GM19463 (cell line): ENCODE data around the gene GAL.

Source experiments
- ATAC-seq: cut with Tn5 transposase; IDR thresholded peaks from one replicate; pipeline ENCODE4 v1.9.1; 2021; ENCODE audit warnings: mild to moderate bottlenecking, moderate library complexity; ENCODE audit not compliant: unreplicated experiment

Gene GAL

DNA sequence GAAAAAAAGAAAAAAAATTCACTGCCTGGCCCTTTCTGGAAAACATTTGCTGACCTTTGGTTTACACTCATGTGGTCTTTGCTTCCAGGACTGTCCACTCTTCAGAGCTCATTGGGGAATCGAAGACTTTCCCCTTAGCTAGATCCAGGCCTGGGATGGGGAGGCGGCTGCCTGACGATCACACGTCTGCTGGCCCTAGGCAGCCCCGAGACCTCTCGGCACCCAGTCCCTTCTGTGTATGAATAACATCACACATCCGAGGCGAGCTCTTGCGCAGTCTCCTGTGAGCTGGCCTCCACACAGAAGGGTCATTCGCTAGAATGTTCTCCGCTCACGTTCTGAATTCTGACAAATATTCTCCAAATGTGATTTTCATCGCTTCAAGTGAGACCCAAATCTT lies 25.7 kb upstream of the GAL start:
- ATAC-seq: no peak

DNA sequence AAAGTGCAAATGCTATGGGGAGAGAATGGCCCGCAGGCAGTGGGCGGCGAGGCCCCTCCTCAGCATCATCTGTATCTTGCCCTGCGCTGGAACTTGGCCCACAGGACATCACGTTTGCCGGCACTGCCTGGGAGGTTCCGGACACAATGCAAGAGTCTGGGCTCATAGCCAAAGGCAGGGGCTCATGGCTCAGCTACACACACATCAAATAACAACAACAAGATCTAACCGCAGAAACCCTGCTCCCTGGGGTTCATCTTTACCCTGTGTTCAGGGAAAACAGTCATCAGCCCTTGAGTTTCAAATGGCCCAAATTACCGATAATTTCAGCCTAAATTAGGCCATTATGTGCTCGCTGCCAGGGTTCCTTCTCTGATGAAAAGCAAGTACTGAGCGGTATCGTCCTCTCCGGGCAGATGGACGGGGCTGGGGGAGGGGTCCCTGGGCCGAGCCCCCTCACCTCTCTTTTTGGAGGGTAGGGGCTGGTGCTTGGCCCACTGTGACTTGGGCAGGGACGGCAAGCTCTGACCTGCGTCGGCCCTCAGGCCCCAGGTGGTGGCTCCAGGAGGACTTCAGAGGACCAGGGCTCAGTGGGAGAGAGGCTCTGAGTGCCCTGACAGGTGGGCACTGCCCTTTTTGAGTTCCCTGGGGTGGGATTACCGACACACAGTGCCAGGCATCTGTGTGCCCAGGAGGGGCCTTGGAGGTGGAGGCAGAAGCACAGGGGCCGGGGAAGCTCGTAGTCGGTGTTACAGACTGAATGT lies 25.0 kb upstream of the GAL start:
- no peak for ATAC-seq

DNA sequence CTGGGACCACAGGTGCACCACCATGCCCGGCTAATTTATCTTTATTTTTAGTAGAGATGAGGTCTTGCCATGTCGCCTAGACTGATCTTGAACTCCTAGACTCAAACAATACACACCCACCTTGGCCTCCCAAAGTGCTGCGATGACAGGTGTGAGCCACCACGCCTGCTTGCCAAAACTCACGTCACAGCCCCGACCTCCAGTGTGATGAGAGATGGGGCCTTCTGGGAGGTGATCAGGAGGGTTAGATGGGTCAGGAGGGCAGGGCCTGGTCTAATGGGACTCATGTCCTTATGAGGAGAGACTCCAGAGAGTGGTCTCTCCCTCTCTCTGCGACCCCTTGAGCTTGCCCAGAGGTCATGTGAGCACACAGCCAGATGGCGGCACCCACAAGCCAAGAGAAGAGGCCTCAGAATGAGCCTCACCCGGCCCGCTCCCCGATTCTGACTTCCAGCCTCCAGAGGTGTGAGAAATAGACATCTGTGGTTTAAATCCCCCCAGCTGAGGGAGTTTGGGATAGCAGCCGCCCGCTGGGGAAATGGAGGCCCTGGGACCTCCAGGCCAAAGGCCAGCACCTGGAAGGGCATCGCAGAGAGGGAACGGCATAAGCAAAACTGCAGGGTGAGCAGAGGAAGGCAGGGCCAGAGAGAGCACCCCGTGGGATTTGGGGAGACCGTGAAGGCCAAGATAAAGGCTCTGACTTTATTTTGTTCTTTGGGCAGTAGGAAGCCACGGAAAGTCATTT lies 24.1 kb upstream of the GAL start:
- ATAC-seq: no peak

DNA sequence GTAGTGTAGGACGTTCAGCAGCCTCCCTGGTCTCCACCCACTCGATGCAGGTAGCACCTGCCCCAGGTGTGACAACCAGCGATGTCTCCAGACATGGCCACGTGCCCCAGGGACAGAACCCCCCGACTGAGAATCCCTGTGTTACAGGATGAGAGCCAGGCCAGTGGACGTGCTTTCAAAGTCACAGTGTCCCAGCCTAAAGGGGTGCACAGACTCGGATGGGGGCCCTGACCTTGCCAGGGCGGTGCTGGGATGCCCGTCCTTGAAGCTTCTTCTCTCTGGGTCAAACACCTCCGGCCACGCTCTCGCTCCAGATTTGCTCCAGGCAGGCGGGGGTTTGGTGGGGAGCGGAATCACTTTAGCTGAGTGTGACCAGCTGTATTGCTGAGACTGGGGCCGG lies 23.3 kb upstream of the GAL start:
- ATAC-seq: no peak

DNA sequence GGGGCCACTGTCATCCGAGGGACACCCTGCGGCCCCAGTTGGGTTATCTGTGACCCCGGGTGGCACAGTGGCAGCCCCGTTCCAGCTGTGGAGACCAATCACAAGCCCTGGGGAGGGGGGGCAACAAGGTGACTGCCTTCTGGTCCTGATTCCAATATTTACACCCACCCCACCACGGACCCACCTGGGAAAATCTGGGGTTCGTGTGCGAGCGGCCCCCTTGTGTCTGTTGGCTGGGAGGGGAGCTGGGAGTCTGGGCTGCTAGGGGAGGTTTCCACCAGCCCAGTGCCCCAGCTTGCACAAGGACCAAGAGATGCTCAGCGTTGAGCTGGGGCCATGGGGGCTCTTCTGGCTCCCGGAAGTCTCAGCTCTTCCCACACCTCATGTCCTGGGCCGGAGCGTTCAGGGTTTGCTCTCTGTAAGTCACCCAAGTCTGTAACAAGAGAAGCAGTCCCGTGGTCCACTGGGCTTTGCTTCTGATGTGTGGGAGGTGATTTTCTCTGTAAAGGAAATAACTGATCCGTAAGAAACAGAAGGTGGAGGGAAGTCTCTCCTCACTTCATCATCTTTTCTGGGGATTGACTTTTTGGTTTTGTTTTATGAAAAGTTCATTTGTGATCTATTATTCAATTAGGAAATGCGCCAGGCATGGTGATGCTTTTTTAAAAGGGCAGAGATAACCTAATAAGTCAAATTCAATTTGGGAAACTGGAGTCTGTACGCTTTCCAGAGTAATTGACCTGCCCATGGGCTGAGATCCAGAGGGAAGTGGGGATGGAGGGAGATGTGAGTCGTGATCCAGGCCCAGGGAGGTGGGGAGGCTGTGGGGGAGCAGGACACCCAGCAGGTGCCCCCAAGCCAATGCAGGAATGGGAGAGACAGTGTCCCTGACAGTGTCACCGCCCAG lies 22.4 kb upstream of the GAL start:
- ATAC-seq: no peak

DNA sequence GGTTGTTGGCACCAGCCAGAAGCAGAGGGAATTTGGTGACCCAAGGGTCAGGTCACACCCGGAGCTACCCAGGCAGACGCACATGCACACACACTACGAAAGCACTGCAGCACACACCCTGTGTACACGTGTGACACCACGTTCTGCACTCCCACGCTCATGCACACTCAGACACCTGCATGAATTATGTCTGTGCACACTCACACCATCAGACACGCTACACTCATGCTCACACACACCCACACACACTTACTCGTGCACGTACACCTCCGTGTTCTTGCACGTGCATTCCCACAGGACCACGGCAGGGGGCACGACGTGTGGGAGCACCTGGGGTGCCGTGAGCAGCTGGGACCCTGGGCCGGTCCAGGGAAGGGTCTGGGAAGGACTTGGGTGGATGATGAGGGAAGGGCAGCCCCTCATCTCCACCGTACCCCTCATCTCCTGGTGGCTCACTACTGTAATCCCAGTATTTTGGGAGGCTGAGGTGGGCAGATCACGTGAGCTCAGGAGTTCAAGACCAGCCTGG lies 20.8 kb upstream of the GAL start:
- no peak for ATAC-seq

DNA sequence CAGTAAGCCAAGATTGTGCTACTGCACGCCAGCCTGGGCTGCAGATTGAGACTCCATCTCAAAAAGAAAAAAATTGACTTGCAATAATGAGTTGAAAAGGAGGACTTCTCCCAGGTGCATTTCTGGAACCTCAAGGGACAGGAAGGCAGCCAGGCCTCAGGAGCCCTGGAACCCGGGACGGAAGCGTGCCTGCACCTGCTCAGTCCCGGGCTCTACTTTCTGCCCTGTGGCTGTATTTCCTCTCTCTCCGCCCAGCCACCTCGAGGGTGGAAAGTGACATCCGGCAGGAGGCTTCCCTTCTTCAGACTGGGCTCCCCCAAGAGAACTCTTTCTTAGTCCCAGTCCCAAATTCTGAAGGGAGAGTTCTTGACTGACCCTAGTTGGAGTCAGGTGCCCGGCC lies 20.2 kb upstream of the GAL start:
- no peak for ATAC-seq

DNA sequence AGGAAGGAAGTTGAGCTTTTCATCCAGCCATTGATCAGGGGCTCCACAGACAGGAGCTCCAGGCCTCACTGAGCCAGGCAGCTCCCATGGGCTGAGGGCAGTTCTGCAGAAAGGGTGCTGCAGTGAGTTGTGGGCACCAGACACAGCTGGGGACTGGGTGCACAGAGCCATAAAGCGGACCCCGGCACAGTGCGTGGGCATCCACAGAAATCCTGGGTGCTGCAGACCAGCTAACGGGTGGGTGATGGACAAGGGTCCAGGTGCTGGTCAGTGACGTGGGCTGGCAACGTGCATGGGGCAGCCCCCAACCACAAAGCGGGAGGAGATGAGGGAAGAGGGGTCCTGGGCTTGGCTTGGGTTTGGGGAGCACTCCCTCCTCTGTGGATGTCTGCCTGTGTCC lies 19.4 kb upstream of the GAL start:
- no peak for ATAC-seq

DNA sequence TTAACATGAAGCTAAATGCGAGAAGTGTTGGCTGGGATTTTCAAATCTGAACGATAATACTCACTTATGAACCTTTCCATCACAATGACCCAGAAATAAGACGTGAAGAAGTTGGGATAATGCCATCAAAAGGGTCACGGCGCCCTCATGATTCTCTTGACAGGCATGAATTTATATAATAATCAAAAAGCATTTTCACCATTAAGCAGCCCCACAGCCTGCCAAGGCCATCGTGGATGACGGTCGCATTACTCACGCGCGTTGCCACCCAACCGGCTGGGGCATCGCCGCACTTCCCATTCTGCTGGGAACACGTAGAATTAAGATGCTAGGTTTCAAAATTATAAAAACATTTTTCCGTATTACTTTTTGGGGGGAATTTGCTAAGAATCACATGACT lies 18.9 kb upstream of the GAL start:
- ATAC-seq: no peak

DNA sequence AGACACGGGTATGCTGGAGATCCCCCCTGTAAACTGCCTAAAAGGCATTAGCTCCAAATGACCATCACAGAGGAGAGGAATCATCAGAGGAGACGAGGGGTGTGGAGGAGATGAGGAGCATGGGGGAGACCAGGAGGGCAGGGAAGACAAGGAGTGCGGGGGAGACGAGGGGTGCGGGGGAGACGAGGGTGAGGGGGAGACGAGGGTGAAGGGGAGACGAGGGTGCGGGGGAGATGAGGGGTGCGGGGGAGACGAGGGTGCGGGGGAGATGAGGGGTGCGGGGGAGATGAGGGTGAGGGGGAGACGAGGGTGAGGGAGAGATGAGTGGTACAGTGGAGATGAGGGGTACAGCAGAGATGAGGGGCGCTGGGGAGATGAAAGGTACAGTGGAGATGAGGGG lies 17.5 kb upstream of the GAL start:
- no peak for ATAC-seq

DNA sequence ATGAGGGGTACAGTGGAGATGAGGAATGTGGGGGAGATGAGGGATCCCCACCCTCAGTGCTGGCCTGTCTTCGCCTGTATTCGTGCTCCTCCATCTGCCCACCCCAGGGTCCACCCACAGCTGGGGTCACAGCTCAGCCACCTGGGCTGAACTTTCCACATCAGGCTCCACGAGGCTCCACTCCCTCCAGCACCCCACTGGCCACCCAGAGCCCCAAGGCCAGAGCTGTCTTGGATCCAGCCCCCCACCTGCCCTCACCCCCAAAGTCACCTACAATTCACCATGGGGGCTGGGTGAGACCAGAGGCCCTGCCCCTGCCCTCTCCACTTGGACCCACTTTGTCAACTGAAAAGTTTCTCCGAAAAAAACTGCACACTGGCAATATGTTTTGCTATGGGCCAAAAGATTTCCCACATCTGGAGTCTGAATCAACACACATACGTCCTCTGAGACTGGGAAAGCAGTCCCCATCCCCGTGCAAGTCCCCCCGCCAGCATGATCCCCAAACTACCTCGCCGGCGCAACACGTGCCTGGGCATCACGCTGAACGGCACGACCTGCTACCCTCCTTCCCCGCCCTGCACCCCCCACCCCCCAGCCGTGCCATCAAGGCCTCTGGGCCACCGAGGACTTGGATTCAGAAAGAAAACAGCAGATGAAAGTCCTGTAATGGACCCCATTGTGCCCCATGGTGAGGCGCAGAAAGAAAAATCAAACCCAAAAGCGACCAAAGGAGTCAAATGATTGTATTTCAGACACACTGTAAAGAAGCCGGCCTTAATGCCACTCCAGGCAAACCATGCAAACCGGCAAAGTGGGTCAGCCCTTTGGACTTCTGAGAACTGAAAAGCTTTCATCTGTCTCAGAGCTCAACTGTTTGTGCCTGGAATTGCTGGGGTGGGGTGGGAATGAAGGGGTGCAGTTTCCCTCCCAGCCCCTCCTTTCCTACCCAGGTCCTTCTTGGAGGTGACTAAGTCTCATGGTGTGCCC lies 16.5 kb upstream of the GAL start:
- ATAC-seq: no peak

DNA sequence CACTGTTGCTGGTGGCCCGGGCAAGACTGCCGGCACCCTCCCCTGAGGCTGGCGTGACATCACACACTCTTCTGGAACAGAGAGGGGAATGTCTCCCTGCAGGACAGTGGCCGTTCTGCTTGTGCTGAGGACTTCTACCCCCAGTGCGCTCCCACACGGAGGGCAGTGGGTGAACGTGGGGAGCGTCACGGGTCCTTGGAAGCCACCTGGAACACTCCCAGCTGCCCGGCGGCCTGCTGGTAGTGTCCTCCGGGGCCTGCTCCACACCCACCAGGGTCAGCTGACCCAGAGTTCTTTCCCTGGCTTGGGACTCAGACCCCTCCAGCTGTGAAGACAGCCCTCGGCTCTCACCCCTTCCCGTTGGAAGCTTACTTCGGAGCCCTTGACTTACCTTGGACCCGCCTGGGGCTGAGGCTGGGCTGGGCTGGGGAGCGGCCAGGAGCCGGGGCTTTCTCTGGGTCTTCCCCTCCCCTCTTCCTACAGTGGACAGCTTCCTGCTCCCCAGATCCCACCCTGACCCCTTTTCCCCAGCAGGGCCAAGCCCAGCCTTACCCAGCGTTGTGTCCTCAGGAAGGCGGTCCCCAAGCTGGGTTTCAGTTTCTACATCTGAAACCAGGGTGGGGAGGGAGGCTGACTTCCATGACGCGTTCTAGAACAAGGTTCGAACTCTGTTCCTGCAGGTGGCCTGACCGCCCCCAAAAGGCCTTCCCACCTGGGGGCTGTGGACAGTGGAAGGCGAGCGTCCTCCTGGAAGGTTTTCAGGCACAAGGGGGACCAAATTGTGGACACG lies 14.8 kb upstream of the GAL start:
- no peak for ATAC-seq

DNA sequence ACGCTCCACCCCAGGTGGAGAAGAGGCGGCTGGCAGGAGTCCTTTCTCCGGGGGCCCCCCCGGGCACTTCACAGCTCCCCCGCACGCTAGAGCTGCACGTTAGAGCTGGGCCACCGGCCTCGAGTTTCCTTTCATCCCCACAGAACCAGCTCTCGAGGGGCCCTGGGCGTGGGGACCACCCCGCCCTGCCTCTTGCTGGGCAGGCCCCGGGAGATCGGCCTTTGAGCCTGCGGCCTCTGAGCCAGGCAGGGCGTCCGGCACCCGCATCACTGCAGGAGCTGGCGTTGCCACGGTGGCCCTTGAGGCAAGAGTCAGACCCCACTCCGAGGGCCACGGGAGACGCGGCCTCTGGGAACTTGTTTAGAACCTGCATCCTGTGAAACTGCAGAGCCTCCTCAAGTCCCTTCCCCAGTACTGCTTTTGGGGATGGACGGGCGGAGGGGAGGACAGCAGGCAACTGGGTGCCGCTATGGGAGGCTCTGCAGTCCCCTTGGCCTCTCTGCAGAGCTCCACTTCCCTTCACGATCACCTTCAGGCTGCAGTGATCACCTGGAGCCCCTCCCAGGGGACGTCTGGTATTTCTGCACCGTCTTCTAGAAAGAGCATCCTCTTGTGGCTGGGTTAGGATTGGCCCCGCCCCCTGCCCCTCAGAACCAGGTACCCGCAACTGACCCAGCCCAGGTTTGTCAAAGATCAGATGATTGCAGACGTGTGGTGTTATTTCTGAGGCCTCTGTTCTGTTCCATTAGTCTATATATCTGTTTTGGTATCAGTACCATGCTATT lies 13.9 kb upstream of the GAL start:
- no peak for ATAC-seq

DNA sequence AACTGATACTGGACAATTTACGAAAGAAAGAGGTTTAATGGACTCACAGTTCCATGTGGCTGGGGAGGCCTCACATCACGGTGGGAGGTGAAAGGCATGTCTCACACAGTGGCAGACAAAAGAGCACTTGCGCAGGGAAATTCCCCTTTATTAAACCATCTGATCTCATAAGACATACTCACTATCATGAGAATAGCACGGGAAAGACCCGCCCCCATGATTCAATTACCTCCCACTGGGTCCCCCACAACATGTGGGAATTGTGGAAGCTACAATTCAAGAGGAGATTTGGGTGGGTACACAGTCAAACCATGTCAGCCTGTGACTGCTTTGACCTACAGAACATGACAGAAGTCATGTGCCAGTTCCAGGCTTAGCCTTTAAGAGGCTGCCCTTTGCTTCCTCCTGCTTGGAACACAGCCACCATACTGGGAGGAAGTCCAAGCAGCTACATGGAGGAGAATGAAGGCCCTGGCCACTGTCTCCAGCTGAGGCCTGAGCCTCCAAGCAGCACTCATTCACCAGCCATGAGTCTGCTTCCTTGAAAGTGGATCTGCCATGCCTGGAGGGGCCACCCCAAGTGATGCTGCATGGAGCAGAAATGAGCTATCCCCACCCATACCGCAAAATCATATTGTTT lies 10.9 kb upstream of the GAL start:
- no peak for ATAC-seq

DNA sequence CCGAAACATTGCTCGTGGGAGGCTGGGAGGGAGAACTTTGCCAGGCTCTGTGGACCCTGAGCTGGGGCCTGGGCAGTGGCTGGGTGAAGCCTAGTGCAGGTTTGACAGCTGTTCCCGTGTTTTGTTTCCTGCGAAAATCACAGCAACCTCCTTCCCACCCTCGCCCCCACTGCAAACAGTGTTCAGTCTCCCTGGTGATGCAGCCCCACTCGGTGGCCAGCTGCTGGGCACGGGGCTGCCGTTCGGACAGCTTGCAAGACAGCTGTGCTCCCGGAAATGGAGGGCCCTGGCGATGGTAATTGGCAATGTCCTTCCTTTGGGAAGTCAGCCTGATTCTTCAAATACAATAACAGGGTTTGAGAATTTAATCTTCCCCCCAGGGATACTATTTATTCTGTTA lies 10.4 kb upstream of the GAL start:
- no peak for ATAC-seq

DNA sequence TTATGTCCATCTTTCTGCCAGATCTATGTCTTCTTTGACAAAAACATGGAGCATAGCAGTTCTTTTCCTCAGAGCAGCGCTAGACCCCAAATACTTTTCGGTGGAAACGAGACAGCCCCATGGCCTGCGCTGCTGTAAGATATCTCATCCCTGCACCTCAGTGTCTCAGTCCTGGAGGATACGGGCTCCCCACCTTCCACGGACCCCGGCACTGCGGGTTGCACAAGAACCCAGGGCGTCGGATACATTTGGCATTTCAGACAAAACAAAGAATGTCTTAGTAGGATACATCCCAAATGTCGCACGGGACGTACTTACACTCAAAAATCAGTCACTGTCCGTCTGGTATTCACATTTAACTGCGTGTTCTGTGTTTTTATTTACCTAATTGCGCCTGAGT lies 9.9 kb upstream of the GAL start:
- no peak for ATAC-seq

DNA sequence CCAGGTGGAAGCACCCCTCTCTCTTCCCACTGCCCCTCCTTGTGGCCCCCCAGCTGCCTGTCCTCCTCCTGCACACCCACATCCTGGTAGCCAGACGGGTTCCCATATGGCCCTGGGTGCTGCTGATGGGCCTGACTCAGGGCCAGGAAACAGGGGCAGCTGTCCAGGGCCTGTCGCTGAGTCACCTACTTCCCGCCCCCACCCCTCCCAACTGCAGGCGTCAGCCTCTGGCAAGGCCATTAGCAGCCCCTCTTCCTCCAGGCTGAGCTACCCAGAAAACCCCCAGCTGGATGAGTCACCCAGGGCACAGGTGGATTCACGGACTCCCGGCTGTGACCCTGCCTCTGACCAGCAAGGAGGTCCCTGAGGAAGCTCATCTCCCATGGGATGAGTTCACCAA lies 6.9 kb upstream of the GAL start:
- no peak for ATAC-seq

DNA sequence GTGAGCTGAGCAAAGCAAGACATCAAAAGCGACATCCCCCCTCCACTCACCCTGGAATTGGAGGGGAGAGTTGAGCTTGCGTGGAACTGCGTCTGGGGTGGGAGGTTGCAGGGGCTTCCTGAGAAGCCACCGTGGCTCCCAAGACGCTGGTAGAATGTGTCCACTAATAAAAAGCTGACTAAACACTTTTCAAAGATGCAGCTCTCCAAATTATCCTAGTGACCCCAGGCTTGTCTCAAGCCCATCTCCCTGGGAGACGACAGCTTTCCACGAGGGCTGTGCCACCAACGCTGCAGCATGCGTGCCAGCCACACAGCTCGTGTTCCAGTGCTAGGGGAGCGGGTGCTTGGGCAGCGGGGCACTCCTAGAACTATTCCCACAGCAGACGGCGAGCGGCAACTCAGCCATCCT lies 6.3 kb upstream of the GAL start:
- ATAC-seq: no peak
